Breast epithelium (tissue), 3 donors: ENCODE data around the gene PRDM7.

Experiments
- POLR2A ChIP-seq: fragments of 450-650 bp; IDR thresholded peaks from one replicate; pipeline ENCODE4 v1.6.1; 2016; ENCODE audit warnings: antibody characterized with exemption, mild to moderate bottlenecking, moderate library complexity
- POLR2AphosphoS5 ChIP-seq, 3 donors: sonication (generic); formaldehyde crosslinking; IDR thresholded peaks; one replicate each; pipeline ENCODE4 v1.6.1; 2017; ENCODE audit warnings: antibody characterized with exemption in 3 of 3
- TF ChIP-seq, protein P1 (sequence below), 3 donors: fragments of 450-650 bp; IDR thresholded peaks; one replicate each; pipeline ENCODE4 v1.5.1; 2016 to 2017; ENCODE audit warnings: antibody characterized with exemption in 3 of 3, mild to moderate bottlenecking in 3 of 3, moderate library complexity in 3 of 3

DNA sequence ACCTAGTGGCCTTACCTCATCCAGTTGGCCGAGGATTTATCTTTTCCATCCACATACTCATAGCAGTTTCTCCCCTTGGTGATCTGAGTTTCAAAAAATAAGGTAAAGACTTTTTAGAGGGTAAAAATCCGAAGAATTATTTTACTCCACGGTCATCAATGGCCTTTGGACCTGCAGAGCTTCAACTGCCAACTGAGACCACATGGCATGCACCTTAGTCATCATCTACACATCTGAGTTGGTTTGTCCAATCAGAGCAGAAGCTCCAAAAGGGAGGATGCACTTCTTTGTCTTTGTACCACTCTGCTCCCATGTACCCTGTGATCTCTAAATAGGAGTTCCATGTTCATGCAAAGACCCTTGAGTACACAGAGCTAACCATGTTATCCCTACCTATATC lies 15.7 kb downstream of the PRDM7 start:
- TF ChIP-seq, protein P1, sequence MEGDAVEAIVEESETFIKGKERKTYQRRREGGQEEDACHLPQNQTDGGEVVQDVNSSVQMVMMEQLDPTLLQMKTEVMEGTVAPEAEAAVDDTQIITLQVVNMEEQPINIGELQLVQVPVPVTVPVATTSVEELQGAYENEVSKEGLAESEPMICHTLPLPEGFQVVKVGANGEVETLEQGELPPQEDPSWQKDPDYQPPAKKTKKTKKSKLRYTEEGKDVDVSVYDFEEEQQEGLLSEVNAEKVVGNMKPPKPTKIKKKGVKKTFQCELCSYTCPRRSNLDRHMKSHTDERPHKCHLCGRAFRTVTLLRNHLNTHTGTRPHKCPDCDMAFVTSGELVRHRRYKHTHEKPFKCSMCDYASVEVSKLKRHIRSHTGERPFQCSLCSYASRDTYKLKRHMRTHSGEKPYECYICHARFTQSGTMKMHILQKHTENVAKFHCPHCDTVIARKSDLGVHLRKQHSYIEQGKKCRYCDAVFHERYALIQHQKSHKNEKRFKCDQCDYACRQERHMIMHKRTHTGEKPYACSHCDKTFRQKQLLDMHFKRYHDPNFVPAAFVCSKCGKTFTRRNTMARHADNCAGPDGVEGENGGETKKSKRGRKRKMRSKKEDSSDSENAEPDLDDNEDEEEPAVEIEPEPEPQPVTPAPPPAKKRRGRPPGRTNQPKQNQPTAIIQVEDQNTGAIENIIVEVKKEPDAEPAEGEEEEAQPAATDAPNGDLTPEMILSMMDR (IDR thresholded peaks at IDR 0.05), result no peak
- TF ChIP-seq POLR2AphosphoS5 (IDR thresholded peaks at IDR 0.05) (no peak), POLR2A (no peak)
